HepG2 (cell line): ENCODE measurements around the gene C2CD3.

Experiments used
- KDM5A ChIP-seq: fragments of 200-600 bp; sonication (generic); IDR thresholded peaks from 2 replicates; pipeline ENCODE4 v1.7.0; 2018; ENCODE audit warnings: antibody characterized with exemption, mild to moderate bottlenecking, low read length, borderline replicate concordance
- KLF12 ChIP-seq: sonication (generic); formaldehyde crosslinking; IDR thresholded peaks from 2 replicates; pipeline ENCODE4 v1.4.0; 2020; ENCODE audit warnings: missing genetic modification reagents, borderline replicate concordance
- MAFK ChIP-seq, 2 experiments: IDR thresholded peaks in 1 of 2; conservative IDR thresholded peaks in 1 of 2; 2 replicates each; pipeline ENCODE4 v1.6.1; 2011; ENCODE audit warnings: improper control_type of control experiment in 2 of 2, low read length in 2 of 2
- MBD4 ChIP-seq: IDR thresholded peaks from 2 replicates; pipeline ENCODE4 v1.6.1; 2012; ENCODE audit warnings: low read length, inconsistent platforms, borderline replicate concordance
- NBN ChIP-seq: fragments of 450-650 bp; conservative IDR thresholded peaks from 2 replicates; pipeline ENCODE4 v1.6.1; 2017
- NFYB ChIP-seq: sonication (generic); formaldehyde crosslinking; IDR thresholded peaks from 2 replicates; pipeline ENCODE4 v1.4.0; 2020; ENCODE audit warnings: missing genetic modification reagents
- RAD21 ChIP-seq: fragments of 450-650 bp; formaldehyde crosslinking; IDR thresholded peaks from 2 replicates; pipeline ENCODE4 v1.5.0; 2020; ENCODE audit warnings: mild to moderate bottlenecking
- TARDBP ChIP-seq: sonication (generic); formaldehyde crosslinking; IDR thresholded peaks from 2 replicates; pipeline ENCODE4 v1.8.0; 2022; ENCODE audit warnings: mild to moderate bottlenecking, missing genetic modification reagents
- ZC3H4 ChIP-seq: sonication (generic); formaldehyde crosslinking; IDR thresholded peaks from 2 replicates; pipeline ENCODE4 v1.4.0; 2020; ENCODE audit warnings: missing genetic modification reagents, borderline replicate concordance
- TF ChIP-seq, protein P1 (sequence below): sonication (generic); formaldehyde crosslinking; IDR thresholded peaks from 2 replicates; pipeline ENCODE4 v1.4.0; 2020; ENCODE audit warnings: low read depth, mild to moderate bottlenecking, missing genetic modification reagents

DNA sequence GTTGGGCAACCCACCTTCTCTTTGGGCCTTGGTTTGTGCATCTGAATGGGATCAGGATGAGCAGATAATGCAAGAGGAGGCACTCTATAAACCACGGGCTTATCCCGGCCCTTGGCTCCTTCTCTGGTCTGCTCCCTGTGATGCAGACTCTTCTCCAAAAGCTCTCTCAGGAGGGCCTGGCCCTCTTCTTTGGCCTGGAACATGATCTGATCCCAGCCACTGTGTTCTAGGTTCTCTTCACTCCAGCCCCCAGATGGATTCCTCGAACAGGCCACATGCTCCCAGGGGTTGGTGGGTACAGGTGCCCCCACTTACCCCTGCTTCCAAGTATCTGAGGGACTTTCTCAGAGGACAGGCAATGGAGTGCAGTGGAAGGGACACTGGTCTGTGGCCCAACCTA lies 153.2 kb downstream of the C2CD3 start:
- TF ChIP-seq MBD4 (no peak), KLF12 (CRISPR knock-in tag) (no peak), ZC3H4 (CRISPR knock-in tag) (no peak), MAFK (conservative IDR thresholded peaks at IDR 0.05 in 1 of 2, IDR thresholded peaks at IDR 0.05 in 1 of 2; ENCODE audit: low read length in 2 of 2) (no peak), TARDBP (CRISPR knock-in tag) (no peak), NBN (no peak), NFYB (no peak), KDM5A (no peak), RAD21 (CRISPR knock-in tag) (no peak)
- TF ChIP-seq, protein P1, sequence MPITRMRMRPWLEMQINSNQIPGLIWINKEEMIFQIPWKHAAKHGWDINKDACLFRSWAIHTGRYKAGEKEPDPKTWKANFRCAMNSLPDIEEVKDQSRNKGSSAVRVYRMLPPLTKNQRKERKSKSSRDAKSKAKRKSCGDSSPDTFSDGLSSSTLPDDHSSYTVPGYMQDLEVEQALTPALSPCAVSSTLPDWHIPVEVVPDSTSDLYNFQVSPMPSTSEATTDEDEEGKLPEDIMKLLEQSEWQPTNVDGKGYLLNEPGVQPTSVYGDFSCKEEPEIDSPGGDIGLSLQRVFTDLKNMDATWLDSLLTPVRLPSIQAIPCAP (CRISPR knock-in tag) = no peak
